Neural cell (in vitro differentiated cells): ENCODE measurements around the gene MRPL52.

Source experiments
- POLR2AphosphoS5 ChIP-seq: IDR thresholded peaks from 2 replicates; pipeline ENCODE4 v1.6.1; 2012
- TF ChIP-seq, protein P1 (sequence below): fragments of 450-650 bp; IDR thresholded peaks from 2 replicates; pipeline ENCODE4 v1.5.1; 2014; ENCODE audit warnings: antibody characterized with exemption, mild to moderate bottlenecking, moderate library complexity; ENCODE audit not compliant: poor library complexity, severe bottlenecking

DNA sequence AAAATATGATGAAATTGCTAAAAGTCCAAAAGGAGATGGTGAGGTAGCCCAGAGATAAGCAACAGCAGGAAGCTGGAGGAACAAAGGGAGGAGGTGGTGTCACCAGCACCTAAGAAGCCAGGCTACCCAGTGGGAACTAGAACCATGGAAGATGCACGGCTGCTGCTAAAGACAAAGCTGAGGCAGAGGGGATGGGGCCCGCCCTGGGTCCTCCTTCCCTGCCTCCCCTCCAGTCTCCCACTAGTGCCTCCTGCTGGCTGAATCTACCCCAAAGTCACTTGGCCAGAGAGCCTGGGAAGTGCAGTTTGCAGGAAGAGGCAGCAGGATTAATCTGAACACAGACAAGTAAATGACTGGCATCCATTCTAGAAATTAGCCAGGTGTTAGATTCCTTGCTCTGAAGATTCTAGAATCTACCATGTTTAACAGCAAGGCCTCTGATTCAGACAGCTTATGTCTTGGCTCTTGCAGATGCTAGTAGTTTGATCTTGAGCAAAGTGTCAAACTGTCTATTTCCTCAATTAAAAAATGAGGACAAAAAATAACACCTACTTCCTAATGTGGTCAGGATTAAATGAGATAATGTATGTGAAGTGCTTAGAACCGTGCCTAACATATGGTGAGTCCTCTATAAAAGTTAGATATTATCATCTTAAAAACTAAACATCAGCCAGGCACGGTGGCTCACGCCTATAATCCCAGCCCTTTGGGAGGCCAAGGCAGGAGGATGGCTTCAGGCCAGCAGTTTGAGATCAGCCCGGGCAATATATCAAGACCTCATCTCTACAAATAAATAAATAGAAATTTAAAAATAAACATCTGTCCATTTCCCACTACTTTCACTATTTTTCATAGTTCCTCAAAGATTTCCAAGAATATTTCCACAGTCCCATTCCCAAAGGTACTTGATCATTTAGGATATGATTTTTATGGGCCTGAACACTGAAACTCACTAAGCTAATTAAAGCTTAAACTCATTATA lies 36.0 kb downstream of the MRPL52 start:
- no peak for TF ChIP-seq POLR2AphosphoS5
- TF ChIP-seq, protein P1, sequence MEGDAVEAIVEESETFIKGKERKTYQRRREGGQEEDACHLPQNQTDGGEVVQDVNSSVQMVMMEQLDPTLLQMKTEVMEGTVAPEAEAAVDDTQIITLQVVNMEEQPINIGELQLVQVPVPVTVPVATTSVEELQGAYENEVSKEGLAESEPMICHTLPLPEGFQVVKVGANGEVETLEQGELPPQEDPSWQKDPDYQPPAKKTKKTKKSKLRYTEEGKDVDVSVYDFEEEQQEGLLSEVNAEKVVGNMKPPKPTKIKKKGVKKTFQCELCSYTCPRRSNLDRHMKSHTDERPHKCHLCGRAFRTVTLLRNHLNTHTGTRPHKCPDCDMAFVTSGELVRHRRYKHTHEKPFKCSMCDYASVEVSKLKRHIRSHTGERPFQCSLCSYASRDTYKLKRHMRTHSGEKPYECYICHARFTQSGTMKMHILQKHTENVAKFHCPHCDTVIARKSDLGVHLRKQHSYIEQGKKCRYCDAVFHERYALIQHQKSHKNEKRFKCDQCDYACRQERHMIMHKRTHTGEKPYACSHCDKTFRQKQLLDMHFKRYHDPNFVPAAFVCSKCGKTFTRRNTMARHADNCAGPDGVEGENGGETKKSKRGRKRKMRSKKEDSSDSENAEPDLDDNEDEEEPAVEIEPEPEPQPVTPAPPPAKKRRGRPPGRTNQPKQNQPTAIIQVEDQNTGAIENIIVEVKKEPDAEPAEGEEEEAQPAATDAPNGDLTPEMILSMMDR, result no peak
